HepG2 (cell line): ENCODE results near the gene CUL9. TPM values are rescaled to one million over a fixed set of nuclear protein-coding genes. Genes with fewer than 3 reads are reported as not detected.

Source experiments
- ADNP ChIP-seq: sonication (generic); formaldehyde crosslinking; IDR thresholded peaks from 2 replicates; pipeline ENCODE4 v1.4.0; 2020; ENCODE audit warnings: missing genetic modification reagents
- ELF4 ChIP-seq: sonication (generic); formaldehyde crosslinking; IDR thresholded peaks from 2 replicates; pipeline ENCODE4 v1.5.0; 2020; ENCODE audit warnings: missing genetic modification reagents, mild to moderate bottlenecking, moderate library complexity, borderline replicate concordance
- GMEB1 ChIP-seq: sonication (generic); formaldehyde crosslinking; IDR thresholded peaks from 2 replicates; pipeline ENCODE4 v1.5.1; 2020; ENCODE audit warnings: missing genetic modification reagents, mild to moderate bottlenecking, borderline replicate concordance
- HINFP ChIP-seq: sonication (generic); formaldehyde crosslinking; IDR thresholded peaks from 2 replicates; pipeline ENCODE4 v1.4.0; 2020; ENCODE audit warnings: low read depth, mild to moderate bottlenecking, missing genetic modification reagents
- HMG20A ChIP-seq: IDR thresholded peaks from 2 replicates; pipeline ENCODE4 v1.6.1; 2016; ENCODE audit warnings: borderline replicate concordance
- PAXIP1 ChIP-seq: sonication (generic); formaldehyde crosslinking; conservative IDR thresholded peaks from 2 replicates; pipeline ENCODE4 v1.4.0; 2020; ENCODE audit warnings: mild to moderate bottlenecking, missing genetic modification reagents, moderate library complexity
- RERE ChIP-seq: IDR thresholded peaks from 2 replicates; pipeline ENCODE4 v1.6.1; 2016; ENCODE audit warnings: low read depth, missing genetic modification reagents, missing compliant biosample characterization
- SMAD9 ChIP-seq: sonication (generic); formaldehyde crosslinking; IDR thresholded peaks from 2 replicates; pipeline ENCODE4 v1.5.1; 2020; ENCODE audit warnings: mild to moderate bottlenecking, missing genetic modification reagents
- ZNF160 ChIP-seq: sonication (generic); formaldehyde crosslinking; IDR thresholded peaks from 2 replicates; pipeline ENCODE4 v1.8.0; 2022; ENCODE audit warnings: mild to moderate bottlenecking, inconsistent platforms, missing genetic modification reagents
- ZNF644 ChIP-seq: IDR thresholded peaks from 2 replicates; pipeline ENCODE4 v1.6.1; 2016; ENCODE audit warnings: low read depth
- ZNF839 ChIP-seq: sonication (generic); formaldehyde crosslinking; IDR thresholded peaks from 2 replicates; pipeline ENCODE4 v1.4.0; 2020; ENCODE audit warnings: missing genetic modification reagents, mild to moderate bottlenecking, borderline replicate concordance
- ZNF850 ChIP-seq: sonication (generic); formaldehyde crosslinking; conservative IDR thresholded peaks from 2 replicates; pipeline ENCODE4 v1.9.0; 2021; ENCODE audit warnings: mild to moderate bottlenecking, missing genetic modification reagents
- ZUFSP ChIP-seq: sonication (generic); formaldehyde crosslinking; IDR thresholded peaks from 2 replicates; pipeline ENCODE4 v1.9.0; 2021; ENCODE audit warnings: missing genetic modification reagents, mild to moderate bottlenecking, borderline replicate concordance
- polyA plus RNA-seq, 8 experiments: library from polyadenylated mRNA; depleted of rRNA in 3 of 8; stranded (reverse) in 7 of 8; unstranded in 1 of 8; fragments of >200 nt; fragmentation: Illumina TruSeq in 4 of 8; extraction: Trizol in 4 of 8; gene quantifications; 2 replicates each; pipeline versions ENCODE4 v1.2.1 to v1.2.3, GENCODE V29; 2011 to 2016; ENCODE audit warnings: low read depth in 4 of 8, missing spikeins in 1 of 8, mixed read lengths in 1 of 8; ENCODE audit not compliant: insufficient read depth in 1 of 8
- total RNA-seq, 5 experiments: library from RNA; depleted of rRNA; stranded (reverse); fragments of >200 nt; fragmentation: Illumina TruSeq; extraction: Trizol; gene quantifications; 2 replicates each; pipeline ENCODE4 v1.2.3, GENCODE V29; 2016; ENCODE audit warnings: low read depth in 1 of 5

CUL9 gene
- total and polyA plus RNA-seq, 2 of the 13 experiments (the other 11 are each of a cell fraction or from before 2014, with no cell fraction given), result 11.4 to 13.7 TPM

- TF ChIP-seq HMG20A (CRISPR knock-in tag), result peak; percentile 28; the same call in 1 of the 2 replicates
- TF ChIP-seq ZNF850, result no peak
- TF ChIP-seq GMEB1 (CRISPR knock-in tag), result peak; percentile 54; the same call in 1 of the 2 replicates
- no peak for TF ChIP-seq ZUFSP (CRISPR knock-in tag)
- TF ChIP-seq ELF4 (CRISPR knock-in tag), result no peak
- TF ChIP-seq RERE (CRISPR knock-in tag), result no peak; the same call in 1 of the 2 replicates
- no peak for TF ChIP-seq ZNF644
- peak; percentile 39; the same call in 1 of the 2 replicates for TF ChIP-seq ZNF839 (CRISPR knock-in tag)
- TF ChIP-seq ADNP (CRISPR knock-in tag), result no peak
- TF ChIP-seq ZNF160 (CRISPR knock-in tag), result peak; percentile 68; the same call in 1 of the 2 replicates
- TF ChIP-seq PAXIP1 (CRISPR knock-in tag), result peak; percentile 24; the same call in 1 of the 2 replicates
- TF ChIP-seq HINFP (CRISPR knock-in tag), result no peak
- TF ChIP-seq SMAD9 (CRISPR knock-in tag), result no peak
Measured at GRCh38 chr6:43143235-43144128, 38.5 kb upstream of the CUL9 start (continued).
